WTC11 (cell line): ENCODE data around the gene SLC23A1.

Experiments used
- CREB1 ChIP-seq: sonication (generic); formaldehyde crosslinking; IDR thresholded peaks from 2 replicates; pipeline ENCODE4 v1.8.0; 2023; ENCODE audit warnings: mild to moderate bottlenecking, missing genetic modification reagents
- SMAD4 ChIP-seq: sonication (generic); formaldehyde crosslinking; IDR thresholded peaks from 2 replicates; pipeline ENCODE4 v1.8.0; 2022; ENCODE audit warnings: mild to moderate bottlenecking, missing genetic modification reagents
- TF ChIP-seq, protein P1 (sequence below): fragments of 200-600 bp; IDR thresholded peaks from 2 replicates; pipeline ENCODE4 v1.8.0; 2022; ENCODE audit warnings: antibody characterized with exemption
- TF ChIP-seq, protein P2 (sequence below): sonication (generic); formaldehyde crosslinking; IDR thresholded peaks from 2 replicates; pipeline ENCODE4 v1.8.0; 2022; ENCODE audit warnings: mild to moderate bottlenecking, missing genetic modification reagents
- TF ChIP-seq, protein P3 (sequence below): sonication (generic); formaldehyde crosslinking; IDR thresholded peaks from 2 replicates; pipeline ENCODE4 v1.8.1; 2023; ENCODE audit warnings: mild to moderate bottlenecking, moderate library complexity, missing genetic modification reagents
- TF ChIP-seq, protein P4 (sequence below): sonication (generic); formaldehyde crosslinking; IDR thresholded peaks from 2 replicates; pipeline ENCODE4 v1.8.0; 2022; ENCODE audit warnings: mild to moderate bottlenecking, missing genetic modification reagents
- TF ChIP-seq, protein P5 (sequence below): sonication (generic); formaldehyde crosslinking; conservative IDR thresholded peaks from 2 replicates; pipeline ENCODE4 v1.8.1; 2023; ENCODE audit warnings: mild to moderate bottlenecking, low read depth, missing genetic modification reagents, moderate library complexity
- TF ChIP-seq, protein P6 (sequence below): fragments of 250-450 bp; sonication (Bioruptor Pico); IDR thresholded peaks from 2 replicates; pipeline ENCODE4 v1.9.0; 2021; ENCODE audit warnings: mild to moderate bottlenecking, borderline replicate concordance

DNA sequence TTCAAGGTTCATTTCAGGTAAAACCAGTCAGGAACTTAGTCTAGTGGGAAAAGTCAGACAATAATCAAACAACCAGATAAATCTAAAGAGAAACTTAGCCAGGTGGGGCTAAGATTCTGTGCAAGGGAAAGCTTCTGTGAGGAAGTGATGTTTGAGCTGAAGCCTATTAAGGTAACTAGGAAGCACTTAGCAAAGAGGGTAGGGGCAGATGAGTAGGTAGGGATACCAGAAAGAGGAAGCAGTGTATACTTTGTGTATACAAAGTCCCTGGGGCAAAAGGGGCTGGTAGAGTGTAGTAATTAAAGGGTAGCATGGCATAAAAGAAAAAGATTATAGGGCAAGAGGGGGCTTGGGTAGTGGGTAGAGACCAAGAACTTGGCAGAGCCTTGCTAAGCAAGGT lies 24.4 kb upstream of the SLC23A1 start:
- TF ChIP-seq, protein P1, sequence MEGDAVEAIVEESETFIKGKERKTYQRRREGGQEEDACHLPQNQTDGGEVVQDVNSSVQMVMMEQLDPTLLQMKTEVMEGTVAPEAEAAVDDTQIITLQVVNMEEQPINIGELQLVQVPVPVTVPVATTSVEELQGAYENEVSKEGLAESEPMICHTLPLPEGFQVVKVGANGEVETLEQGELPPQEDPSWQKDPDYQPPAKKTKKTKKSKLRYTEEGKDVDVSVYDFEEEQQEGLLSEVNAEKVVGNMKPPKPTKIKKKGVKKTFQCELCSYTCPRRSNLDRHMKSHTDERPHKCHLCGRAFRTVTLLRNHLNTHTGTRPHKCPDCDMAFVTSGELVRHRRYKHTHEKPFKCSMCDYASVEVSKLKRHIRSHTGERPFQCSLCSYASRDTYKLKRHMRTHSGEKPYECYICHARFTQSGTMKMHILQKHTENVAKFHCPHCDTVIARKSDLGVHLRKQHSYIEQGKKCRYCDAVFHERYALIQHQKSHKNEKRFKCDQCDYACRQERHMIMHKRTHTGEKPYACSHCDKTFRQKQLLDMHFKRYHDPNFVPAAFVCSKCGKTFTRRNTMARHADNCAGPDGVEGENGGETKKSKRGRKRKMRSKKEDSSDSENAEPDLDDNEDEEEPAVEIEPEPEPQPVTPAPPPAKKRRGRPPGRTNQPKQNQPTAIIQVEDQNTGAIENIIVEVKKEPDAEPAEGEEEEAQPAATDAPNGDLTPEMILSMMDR, result no peak
- TF ChIP-seq, protein P2, sequence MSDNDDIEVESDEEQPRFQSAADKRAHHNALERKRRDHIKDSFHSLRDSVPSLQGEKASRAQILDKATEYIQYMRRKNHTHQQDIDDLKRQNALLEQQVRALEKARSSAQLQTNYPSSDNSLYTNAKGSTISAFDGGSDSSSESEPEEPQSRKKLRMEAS (CRISPR knock-in tag), result no peak
- TF ChIP-seq, protein P3, sequence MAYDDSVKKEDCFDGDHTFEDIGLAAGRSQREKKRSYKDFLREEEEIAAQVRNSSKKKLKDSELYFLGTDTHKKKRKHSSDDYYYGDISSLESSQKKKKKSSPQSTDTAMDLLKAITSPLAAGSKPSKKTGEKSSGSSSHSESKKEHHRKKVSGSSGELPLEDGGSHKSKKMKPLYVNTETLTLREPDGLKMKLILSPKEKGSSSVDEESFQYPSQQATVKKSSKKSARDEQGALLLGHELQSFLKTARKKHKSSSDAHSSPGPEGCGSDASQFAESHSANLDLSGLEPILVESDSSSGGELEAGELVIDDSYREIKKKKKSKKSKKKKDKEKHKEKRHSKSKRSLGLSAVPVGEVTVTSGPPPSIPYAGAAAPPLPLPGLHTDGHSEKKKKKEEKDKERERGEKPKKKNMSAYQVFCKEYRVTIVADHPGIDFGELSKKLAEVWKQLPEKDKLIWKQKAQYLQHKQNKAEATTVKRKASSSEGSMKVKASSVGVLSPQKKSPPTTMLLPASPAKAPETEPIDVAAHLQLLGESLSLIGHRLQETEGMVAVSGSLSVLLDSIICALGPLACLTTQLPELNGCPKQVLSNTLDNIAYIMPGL (CRISPR knock-in tag), result no peak
- TF ChIP-seq, protein P4, sequence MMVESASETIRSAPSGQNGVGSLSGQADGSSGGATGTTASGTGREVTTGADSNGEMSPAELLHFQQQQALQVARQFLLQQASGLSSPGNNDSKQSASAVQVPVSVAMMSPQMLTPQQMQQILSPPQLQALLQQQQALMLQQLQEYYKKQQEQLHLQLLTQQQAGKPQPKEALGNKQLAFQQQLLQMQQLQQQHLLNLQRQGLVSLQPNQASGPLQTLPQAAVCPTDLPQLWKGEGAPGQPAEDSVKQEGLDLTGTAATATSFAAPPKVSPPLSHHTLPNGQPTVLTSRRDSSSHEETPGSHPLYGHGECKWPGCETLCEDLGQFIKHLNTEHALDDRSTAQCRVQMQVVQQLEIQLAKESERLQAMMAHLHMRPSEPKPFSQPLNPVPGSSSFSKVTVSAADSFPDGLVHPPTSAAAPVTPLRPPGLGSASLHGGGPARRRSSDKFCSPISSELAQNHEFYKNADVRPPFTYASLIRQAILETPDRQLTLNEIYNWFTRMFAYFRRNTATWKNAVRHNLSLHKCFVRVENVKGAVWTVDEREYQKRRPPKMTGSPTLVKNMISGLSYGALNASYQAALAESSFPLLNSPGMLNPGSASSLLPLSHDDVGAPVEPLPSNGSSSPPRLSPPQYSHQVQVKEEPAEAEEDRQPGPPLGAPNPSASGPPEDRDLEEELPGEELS, result no peak
- no peak for TF ChIP-seq CREB1 (CRISPR knock-in tag)
- TF ChIP-seq, protein P5, sequence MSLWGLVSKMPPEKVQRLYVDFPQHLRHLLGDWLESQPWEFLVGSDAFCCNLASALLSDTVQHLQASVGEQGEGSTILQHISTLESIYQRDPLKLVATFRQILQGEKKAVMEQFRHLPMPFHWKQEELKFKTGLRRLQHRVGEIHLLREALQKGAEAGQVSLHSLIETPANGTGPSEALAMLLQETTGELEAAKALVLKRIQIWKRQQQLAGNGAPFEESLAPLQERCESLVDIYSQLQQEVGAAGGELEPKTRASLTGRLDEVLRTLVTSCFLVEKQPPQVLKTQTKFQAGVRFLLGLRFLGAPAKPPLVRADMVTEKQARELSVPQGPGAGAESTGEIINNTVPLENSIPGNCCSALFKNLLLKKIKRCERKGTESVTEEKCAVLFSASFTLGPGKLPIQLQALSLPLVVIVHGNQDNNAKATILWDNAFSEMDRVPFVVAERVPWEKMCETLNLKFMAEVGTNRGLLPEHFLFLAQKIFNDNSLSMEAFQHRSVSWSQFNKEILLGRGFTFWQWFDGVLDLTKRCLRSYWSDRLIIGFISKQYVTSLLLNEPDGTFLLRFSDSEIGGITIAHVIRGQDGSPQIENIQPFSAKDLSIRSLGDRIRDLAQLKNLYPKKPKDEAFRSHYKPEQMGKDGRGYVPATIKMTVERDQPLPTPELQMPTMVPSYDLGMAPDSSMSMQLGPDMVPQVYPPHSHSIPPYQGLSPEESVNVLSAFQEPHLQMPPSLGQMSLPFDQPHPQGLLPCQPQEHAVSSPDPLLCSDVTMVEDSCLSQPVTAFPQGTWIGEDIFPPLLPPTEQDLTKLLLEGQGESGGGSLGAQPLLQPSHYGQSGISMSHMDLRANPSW (CRISPR knock-in tag), result no peak
- TF ChIP-seq, protein P6, sequence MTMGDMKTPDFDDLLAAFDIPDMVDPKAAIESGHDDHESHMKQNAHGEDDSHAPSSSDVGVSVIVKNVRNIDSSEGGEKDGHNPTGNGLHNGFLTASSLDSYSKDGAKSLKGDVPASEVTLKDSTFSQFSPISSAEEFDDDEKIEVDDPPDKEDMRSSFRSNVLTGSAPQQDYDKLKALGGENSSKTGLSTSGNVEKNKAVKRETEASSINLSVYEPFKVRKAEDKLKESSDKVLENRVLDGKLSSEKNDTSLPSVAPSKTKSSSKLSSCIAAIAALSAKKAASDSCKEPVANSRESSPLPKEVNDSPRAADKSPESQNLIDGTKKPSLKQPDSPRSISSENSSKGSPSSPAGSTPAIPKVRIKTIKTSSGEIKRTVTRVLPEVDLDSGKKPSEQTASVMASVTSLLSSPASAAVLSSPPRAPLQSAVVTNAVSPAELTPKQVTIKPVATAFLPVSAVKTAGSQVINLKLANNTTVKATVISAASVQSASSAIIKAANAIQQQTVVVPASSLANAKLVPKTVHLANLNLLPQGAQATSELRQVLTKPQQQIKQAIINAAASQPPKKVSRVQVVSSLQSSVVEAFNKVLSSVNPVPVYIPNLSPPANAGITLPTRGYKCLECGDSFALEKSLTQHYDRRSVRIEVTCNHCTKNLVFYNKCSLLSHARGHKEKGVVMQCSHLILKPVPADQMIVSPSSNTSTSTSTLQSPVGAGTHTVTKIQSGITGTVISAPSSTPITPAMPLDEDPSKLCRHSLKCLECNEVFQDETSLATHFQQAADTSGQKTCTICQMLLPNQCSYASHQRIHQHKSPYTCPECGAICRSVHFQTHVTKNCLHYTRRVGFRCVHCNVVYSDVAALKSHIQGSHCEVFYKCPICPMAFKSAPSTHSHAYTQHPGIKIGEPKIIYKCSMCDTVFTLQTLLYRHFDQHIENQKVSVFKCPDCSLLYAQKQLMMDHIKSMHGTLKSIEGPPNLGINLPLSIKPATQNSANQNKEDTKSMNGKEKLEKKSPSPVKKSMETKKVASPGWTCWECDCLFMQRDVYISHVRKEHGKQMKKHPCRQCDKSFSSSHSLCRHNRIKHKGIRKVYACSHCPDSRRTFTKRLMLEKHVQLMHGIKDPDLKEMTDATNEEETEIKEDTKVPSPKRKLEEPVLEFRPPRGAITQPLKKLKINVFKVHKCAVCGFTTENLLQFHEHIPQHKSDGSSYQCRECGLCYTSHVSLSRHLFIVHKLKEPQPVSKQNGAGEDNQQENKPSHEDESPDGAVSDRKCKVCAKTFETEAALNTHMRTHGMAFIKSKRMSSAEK (CRISPR knock-in tag), result no peak
- TF ChIP-seq SMAD4 (CRISPR knock-in tag), result no peak
